Measurements from ENCODE around the gene EPHX1. TPM values are rescaled to one million over a fixed set of nuclear protein-coding genes. Genes with fewer than 3 reads are reported as not detected.

Gene EPHX1
- total and polyA plus RNA-seq, 4 donors, result 31.7 to 115 (median 98.5) TPM

GRCh38 chr1:225865514-225865913 lies 55.6 kb downstream of the EPHX1 start:
- DNase-seq, result no peak
- Histone ChIP-seq H3K27me3 (ENCODE audit: control insufficient read depth in 3 of 3, insufficient read depth in 3 of 3, low read length in 2 of 3) (no peaks in the 10 kb centered on the region), H3K27ac (ENCODE audit: low read depth in 1 of 2, low read length in 1 of 2) (peak overlapping the region in 1 of 2 donors; percentile 17), H3K36me3 (ENCODE audit: control insufficient read depth in 4 of 4, insufficient read depth in 4 of 4, low read length in 4 of 4) (peaks cover 26 to 62% (median 57%) of the 10 kb centered on the region in 4 donors), H3K4me3 (no peak overlapping the region), H3K9ac (ENCODE audit: insufficient read depth in 1 of 2, low read length in 2 of 2) (no peak overlapping the region), H3K4me1 (ENCODE audit: control insufficient read depth in 5 of 5, insufficient read depth in 5 of 5, low read length in 5 of 5) (peaks cover 0 to 13% (median 2%) of the 10 kb centered on the region in 5 donors), H3K9me3 (ENCODE audit: control insufficient read depth in 4 of 4, insufficient read depth in 3 of 4, low read length in 3 of 4) (no peaks in the 10 kb centered on the region)
- 80 to 84% methylated on average over 13 of the region's 13 CpGs for WGBS, 2 donors
- ATAC-seq (ENCODE audit: insufficient read depth, low FRiP score), result no peak
- no peak for TF ChIP-seq CTCF (IDR thresholded peaks at IDR 0.05; ENCODE audit: control extremely low read depth, extremely low read depth)

GRCh38 chr1:225866061-225866837 lies 56.3 kb downstream of the EPHX1 start:
- no peaks in the 10 kb centered on the region for H3K9me3 ChIP-seq (ENCODE audit: control insufficient read depth in 4 of 4, insufficient read depth in 3 of 4, low read length in 3 of 4)
- WGBS, 2 donors, result 50 to 61% methylated on average over 8 of the region's 8 CpGs
- no peak for TF ChIP-seq CTCF (IDR thresholded peaks at IDR 0.05; ENCODE audit: control extremely low read depth, extremely low read depth)
- H3K27ac ChIP-seq (ENCODE audit: low read depth in 1 of 2, low read length in 1 of 2), result no peak overlapping the region
- H3K4me3 ChIP-seq, result no peak overlapping the region
- no peak overlapping the region for H3K9ac ChIP-seq (ENCODE audit: insufficient read depth in 1 of 2, low read length in 2 of 2)
- H3K36me3 ChIP-seq (ENCODE audit: control insufficient read depth in 4 of 4, insufficient read depth in 4 of 4, low read length in 4 of 4), result peaks cover 26 to 58% (median 54%) of the 10 kb centered on the region in 4 donors
- peak; percentile 62 for ATAC-seq (ENCODE audit: insufficient read depth, low FRiP score)
- DNase-seq, result peak in 2 of 3 donors; percentile 63 to 69
- H3K27me3 ChIP-seq (ENCODE audit: control insufficient read depth in 3 of 3, insufficient read depth in 3 of 3, low read length in 2 of 3), result no peaks in the 10 kb centered on the region
- H3K4me1 ChIP-seq (ENCODE audit: control insufficient read depth in 5 of 5, insufficient read depth in 5 of 5, low read length in 5 of 5), result peaks cover 0 to 18% (median 2%) of the 10 kb centered on the region in 5 donors

GRCh38 chr1:225866981-225867380 lies 57.1 kb downstream of the EPHX1 start:
- ATAC-seq (ENCODE audit: insufficient read depth, low FRiP score) (no peak), DNase-seq (no peak)
- Histone ChIP-seq H3K4me1 (ENCODE audit: control insufficient read depth in 5 of 5, insufficient read depth in 5 of 5, low read length in 5 of 5) (peaks cover 0 to 22% (median 2%) of the 10 kb centered on the region in 5 donors), H3K4me3 (no peak overlapping the region), H3K36me3 (ENCODE audit: control insufficient read depth in 4 of 4, insufficient read depth in 4 of 4, low read length in 4 of 4) (peaks cover 25 to 55% (median 51%) of the 10 kb centered on the region in 4 donors), H3K9ac (ENCODE audit: insufficient read depth in 1 of 2, low read length in 2 of 2) (no peak overlapping the region), H3K27ac (ENCODE audit: low read depth in 1 of 2, low read length in 1 of 2) (no peak overlapping the region), H3K9me3 (ENCODE audit: control insufficient read depth in 4 of 4, insufficient read depth in 3 of 4, low read length in 3 of 4) (no peaks in the 10 kb centered on the region), H3K27me3 (ENCODE audit: control insufficient read depth in 3 of 3, insufficient read depth in 3 of 3, low read length in 2 of 3) (no peaks in the 10 kb centered on the region)
- WGBS, 2 donors, result 61 to 73% methylated on average over 6 of the region's 6 CpGs
- no peak for TF ChIP-seq CTCF (IDR thresholded peaks at IDR 0.05; ENCODE audit: control extremely low read depth, extremely low read depth)

Measured in lung (tissue), 12 donors.